K562 (cell line): ENCODE measurements around the gene GSTM1. TPM values are rescaled to one million over a fixed set of nuclear protein-coding genes. Genes with fewer than 3 reads are reported as not detected.

Source experiments
- CREB1 ChIP-seq, 2 experiments: sonication (generic) in 1 of 2; formaldehyde crosslinking in 1 of 2; IDR thresholded peaks; 2 replicates each; pipeline versions ENCODE4 v1.6.1 to v1.8.0; 2012 to 2022; ENCODE audit warnings: inconsistent platforms in 1 of 2, mild to moderate bottlenecking in 1 of 2, missing genetic modification reagents in 1 of 2, moderate library complexity in 1 of 2
- CREM ChIP-seq: IDR thresholded peaks from 2 replicates; pipeline ENCODE4 v1.6.1; 2014; ENCODE audit warnings: antibody characterized with exemption, low read depth
- CSDE1 ChIP-seq, 2 experiments: fragments of 450-650 bp; IDR thresholded peaks; 2 replicates each; pipeline ENCODE4 v1.6.1; 2016; ENCODE audit warnings: mild to moderate bottlenecking in 1 of 2
- FIP1L1 ChIP-seq: fragments of 200-400 bp; formaldehyde crosslinking; IDR thresholded peaks from 2 replicates; pipeline ENCODE4 v1.6.1; 2018; ENCODE audit warnings: mild to moderate bottlenecking, low read depth, low read length; ENCODE audit not compliant: poor library complexity, severe bottlenecking
- GTF2F1 ChIP-seq: IDR thresholded peaks from 2 replicates; pipeline ENCODE4 v1.6.1; 2011; ENCODE audit warnings: low read depth, low read length, improper control_type of control experiment
- HDAC6 ChIP-seq: IDR thresholded peaks from 2 replicates; pipeline ENCODE4 v1.6.1; 2012; ENCODE audit warnings: low read depth, mild to moderate bottlenecking, control low read depth, inconsistent platforms, low read length, moderate library complexity
- HIVEP1 ChIP-seq: fragments of 250-450 bp; sonication (Bioruptor Pico); IDR thresholded peaks from 2 replicates; pipeline ENCODE4 v1.4.0; 2020; ENCODE audit warnings: mild to moderate bottlenecking
- HMG20A ChIP-seq: fragments of 450-650 bp; formaldehyde crosslinking; conservative IDR thresholded peaks from 2 replicates; pipeline ENCODE4 v1.4.0; 2020; ENCODE audit warnings: mild to moderate bottlenecking, mixed read lengths
- IFI16 ChIP-seq: fragments of 250-450 bp; sonication (Bioruptor Pico); IDR thresholded peaks from 2 replicates; pipeline ENCODE4 v2.1.2; 2022; ENCODE audit warnings: mild to moderate bottlenecking, inconsistent platforms
- MAFG ChIP-seq: fragments of 450-650 bp; conservative IDR thresholded peaks from 2 replicates; pipeline ENCODE4 v1.6.1; 2016; ENCODE audit warnings: missing genetic modification characterization, missing compliant biosample characterization
- MYNN ChIP-seq, 2 experiments: sonication (generic); formaldehyde crosslinking in 1 of 2; IDR thresholded peaks; 2 replicates each; pipeline versions ENCODE4 v1.5.0 to v1.6.1; 2016 to 2020; ENCODE audit warnings: antibody characterized with exemption in 1 of 2, missing genetic modification reagents in 1 of 2
- POLR2H ChIP-seq: IDR thresholded peaks from 2 replicates; pipeline ENCODE4 v1.6.1; 2016; ENCODE audit warnings: missing genetic modification characterization, low read depth, mild to moderate bottlenecking, control low read depth, missing compliant biosample characterization, moderate library complexity
- SRSF9 ChIP-seq: fragments of 200-400 bp; formaldehyde crosslinking; IDR thresholded peaks from 2 replicates; pipeline ENCODE4 v1.6.1; 2017; ENCODE audit warnings: low read depth, low read length, borderline replicate concordance
- ZNF224 ChIP-seq: sonication (generic); formaldehyde crosslinking; IDR thresholded peaks from 2 replicates; pipeline ENCODE4 v1.8.0; 2022; ENCODE audit warnings: mild to moderate bottlenecking, missing genetic modification reagents
- polyA plus RNA-seq, 8 experiments: library from polyadenylated mRNA; depleted of rRNA in 4 of 8; stranded (reverse) in 5 of 8; unstranded in 3 of 8; fragments of >200 nt; fragmentation: Nextera tagmentation in 2 of 8; fragmentation: Illumina TruSeq in 1 of 8; extraction: Ambion mirVana in 2 of 8; extraction: Trizol in 1 of 8; gene quantifications; 2 replicates each; pipeline versions ENCODE4 v1.2.1 to v1.2.3, GENCODE V29; 2011 to 2014; ENCODE audit warnings: inconsistent platforms in 1 of 8, missing spikeins in 1 of 8
- total RNA-seq, 7 experiments: library from RNA; depleted of rRNA in 6 of 7; stranded (reverse); fragments of >200 nt in 6 of 7; fragmentation: Illumina TruSeq in 2 of 7; extraction: Trizol in 2 of 7; gene quantifications; 2 replicates each; pipeline versions ENCODE4 v1.2.1 to v1.2.3, GENCODE V29; 2011 to 2021; ENCODE audit warnings: low replicate concordance in 1 of 7
- TF ChIP-seq, protein P1 (sequence below), 3 experiments: fragments of 200-800 bp in 1 of 3; fragments of 250-450 bp in 1 of 3; fragments of 450-650 bp in 1 of 3; sonication (Bioruptor Pico) in 1 of 3; sonication (Bioruptor generic) in 1 of 3; formaldehyde crosslinking in 1 of 3; IDR thresholded peaks; 2 replicates each; pipeline versions ENCODE4 v1.6.1 to v1.8.0; 2016 to 2022; ENCODE audit warnings: mild to moderate bottlenecking in 2 of 3, missing genetic modification characterization in 2 of 3, missing compliant biosample characterization in 1 of 3, moderate library complexity in 1 of 3
- TF ChIP-seq, protein P2 (sequence below), 2 experiments: fragments of 200-800 bp in 1 of 2; sonication (Bioruptor generic) in 1 of 2; sonication (generic) in 1 of 2; formaldehyde crosslinking in 1 of 2; IDR thresholded peaks in 1 of 2; conservative IDR thresholded peaks in 1 of 2; 2 replicates each; pipeline versions ENCODE4 v1.5.0 to v1.6.1; 2016 to 2020; ENCODE audit warnings: missing compliant biosample characterization in 1 of 2, missing genetic modification characterization in 1 of 2, missing genetic modification reagents in 1 of 2
- TF ChIP-seq, protein P3 (sequence below): fragments of 450-650 bp; IDR thresholded peaks from 2 replicates; pipeline ENCODE4 v1.6.1; 2017; ENCODE audit warnings: antibody characterized with exemption, mild to moderate bottlenecking
- TF ChIP-seq, protein P4 (sequence below): fragments of 250-450 bp; sonication (Bioruptor Pico); IDR thresholded peaks from 2 replicates; pipeline ENCODE4 v1.4.0; 2020

The GSTM1 gene
- total and polyA plus RNA-seq, 9 of the 15 experiments (the other 6 are each of a cell fraction or from before 2014, with no cell fraction given) = not detected

DNA sequence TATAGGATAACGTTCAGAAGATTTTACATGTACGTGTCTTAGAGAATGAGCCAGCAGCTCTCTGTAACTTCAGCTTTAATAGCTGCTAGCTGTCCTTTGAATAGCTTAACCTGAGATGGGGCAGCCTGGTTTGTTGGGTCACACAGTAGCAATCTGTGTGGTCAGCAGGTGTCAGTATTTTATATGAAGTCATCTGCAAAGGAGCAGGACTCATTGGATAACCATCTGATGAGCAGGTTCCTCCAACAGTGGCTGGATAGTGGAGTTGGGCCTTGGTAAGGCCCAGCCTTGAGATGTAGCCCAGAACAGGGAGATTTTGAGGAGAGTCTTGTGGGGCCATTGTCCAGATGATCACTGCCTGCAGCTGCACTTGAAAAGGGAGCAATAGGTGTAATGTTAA lies 30.9 kb downstream of the GSTM1 start (continued):
- TF ChIP-seq, protein P1, sequence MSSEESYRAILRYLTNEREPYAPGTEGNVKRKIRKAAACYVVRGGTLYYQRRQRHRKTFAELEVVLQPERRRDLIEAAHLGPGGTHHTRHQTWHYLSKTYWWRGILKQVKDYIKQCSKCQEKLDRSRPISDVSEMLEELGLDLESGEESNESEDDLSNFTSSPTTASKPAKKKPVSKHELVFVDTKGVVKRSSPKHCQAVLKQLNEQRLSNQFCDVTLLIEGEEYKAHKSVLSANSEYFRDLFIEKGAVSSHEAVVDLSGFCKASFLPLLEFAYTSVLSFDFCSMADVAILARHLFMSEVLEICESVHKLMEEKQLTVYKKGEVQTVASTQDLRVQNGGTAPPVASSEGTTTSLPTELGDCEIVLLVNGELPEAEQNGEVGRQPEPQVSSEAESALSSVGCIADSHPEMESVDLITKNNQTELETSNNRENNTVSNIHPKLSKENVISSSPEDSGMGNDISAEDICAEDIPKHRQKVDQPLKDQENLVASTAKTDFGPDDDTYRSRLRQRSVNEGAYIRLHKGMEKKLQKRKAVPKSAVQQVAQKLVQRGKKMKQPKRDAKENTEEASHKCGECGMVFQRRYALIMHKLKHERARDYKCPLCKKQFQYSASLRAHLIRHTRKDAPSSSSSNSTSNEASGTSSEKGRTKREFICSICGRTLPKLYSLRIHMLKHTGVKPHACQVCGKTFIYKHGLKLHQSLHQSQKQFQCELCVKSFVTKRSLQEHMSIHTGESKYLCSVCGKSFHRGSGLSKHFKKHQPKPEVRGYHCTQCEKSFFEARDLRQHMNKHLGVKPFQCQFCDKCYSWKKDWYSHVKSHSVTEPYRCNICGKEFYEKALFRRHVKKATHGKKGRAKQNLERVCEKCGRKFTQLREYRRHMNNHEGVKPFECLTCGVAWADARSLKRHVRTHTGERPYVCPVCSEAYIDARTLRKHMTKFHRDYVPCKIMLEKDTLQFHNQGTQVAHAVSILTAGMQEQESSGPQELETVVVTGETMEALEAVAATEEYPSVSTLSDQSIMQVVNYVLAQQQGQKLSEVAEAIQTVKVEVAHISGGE (CRISPR knock-in tag; IDR thresholded peaks at IDR 0.05) = no peak
- TF ChIP-seq ZNF224 (no peak), FIP1L1 (no peak), HDAC6 (no peak), MAFG (tag) (0 out of 2 replicates have a peak, but pooled peaks have one; percentile 6), POLR2H (tag) (no peak), CREB1 (IDR thresholded peaks at IDR 0.05) (no peak), CREB1 (CRISPR knock-in tag; IDR thresholded peaks at IDR 0.05) (no peak), GTF2F1 (no peak), HIVEP1 (CRISPR knock-in tag) (no peak), MYNN (IDR thresholded peaks at IDR 0.05) (no peak), MYNN (CRISPR knock-in tag; IDR thresholded peaks at IDR 0.05) (no peak), HMG20A (CRISPR knock-in tag) (no peak), SRSF9 (no peak), CREM (no peak), CSDE1 (IDR thresholded peaks at IDR 0.05) (no peak), IFI16 (CRISPR knock-in tag) (no peak)
- TF ChIP-seq, protein P2, sequence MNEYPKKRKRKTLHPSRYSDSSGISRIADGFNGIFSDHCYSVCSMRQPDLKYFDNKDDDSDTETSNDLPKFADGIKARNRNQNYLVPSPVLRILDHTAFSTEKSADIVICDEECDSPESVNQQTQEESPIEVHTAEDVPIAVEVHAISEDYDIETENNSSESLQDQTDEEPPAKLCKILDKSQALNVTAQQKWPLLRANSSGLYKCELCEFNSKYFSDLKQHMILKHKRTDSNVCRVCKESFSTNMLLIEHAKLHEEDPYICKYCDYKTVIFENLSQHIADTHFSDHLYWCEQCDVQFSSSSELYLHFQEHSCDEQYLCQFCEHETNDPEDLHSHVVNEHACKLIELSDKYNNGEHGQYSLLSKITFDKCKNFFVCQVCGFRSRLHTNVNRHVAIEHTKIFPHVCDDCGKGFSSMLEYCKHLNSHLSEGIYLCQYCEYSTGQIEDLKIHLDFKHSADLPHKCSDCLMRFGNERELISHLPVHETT (CRISPR knock-in tag; conservative IDR thresholded peaks at IDR 0.05 in 1 of 2, IDR thresholded peaks at IDR 0.05 in 1 of 2) = no peak
- TF ChIP-seq, protein P3, sequence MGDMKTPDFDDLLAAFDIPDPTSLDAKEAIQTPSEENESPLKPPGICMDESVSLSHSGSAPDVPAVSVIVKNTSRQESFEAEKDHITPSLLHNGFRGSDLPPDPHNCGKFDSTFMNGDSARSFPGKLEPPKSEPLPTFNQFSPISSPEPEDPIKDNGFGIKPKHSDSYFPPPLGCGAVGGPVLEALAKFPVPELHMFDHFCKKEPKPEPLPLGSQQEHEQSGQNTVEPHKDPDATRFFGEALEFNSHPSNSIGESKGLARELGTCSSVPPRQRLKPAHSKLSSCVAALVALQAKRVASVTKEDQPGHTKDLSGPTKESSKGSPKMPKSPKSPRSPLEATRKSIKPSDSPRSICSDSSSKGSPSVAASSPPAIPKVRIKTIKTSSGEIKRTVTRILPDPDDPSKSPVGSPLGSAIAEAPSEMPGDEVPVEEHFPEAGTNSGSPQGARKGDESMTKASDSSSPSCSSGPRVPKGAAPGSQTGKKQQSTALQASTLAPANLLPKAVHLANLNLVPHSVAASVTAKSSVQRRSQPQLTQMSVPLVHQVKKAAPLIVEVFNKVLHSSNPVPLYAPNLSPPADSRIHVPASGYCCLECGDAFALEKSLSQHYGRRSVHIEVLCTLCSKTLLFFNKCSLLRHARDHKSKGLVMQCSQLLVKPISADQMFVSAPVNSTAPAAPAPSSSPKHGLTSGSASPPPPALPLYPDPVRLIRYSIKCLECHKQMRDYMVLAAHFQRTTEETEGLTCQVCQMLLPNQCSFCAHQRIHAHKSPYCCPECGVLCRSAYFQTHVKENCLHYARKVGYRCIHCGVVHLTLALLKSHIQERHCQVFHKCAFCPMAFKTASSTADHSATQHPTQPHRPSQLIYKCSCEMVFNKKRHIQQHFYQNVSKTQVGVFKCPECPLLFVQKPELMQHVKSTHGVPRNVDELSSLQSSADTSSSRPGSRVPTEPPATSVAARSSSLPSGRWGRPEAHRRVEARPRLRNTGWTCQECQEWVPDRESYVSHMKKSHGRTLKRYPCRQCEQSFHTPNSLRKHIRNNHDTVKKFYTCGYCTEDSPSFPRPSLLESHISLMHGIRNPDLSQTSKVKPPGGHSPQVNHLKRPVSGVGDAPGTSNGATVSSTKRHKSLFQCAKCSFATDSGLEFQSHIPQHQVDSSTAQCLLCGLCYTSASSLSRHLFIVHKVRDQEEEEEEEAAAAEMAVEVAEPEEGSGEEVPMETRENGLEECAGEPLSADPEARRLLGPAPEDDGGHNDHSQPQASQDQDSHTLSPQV = peak; percentile 53
- TF ChIP-seq, protein P4, sequence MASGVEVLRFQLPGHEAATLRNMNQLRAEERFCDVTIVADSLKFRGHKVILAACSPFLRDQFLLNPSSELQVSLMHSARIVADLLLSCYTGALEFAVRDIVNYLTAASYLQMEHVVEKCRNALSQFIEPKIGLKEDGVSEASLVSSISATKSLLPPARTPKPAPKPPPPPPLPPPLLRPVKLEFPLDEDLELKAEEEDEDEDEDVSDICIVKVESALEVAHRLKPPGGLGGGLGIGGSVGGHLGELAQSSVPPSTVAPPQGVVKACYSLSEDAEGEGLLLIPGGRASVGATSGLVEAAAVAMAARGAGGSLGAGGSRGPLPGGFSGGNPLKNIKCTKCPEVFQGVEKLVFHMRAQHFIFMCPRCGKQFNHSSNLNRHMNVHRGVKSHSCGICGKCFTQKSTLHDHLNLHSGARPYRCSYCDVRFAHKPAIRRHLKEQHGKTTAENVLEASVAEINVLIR (CRISPR knock-in tag) = no peak
